Left ventricle myocardium inferior (tissue), 1 donor: ENCODE measurements around the gene SLC25A28. TPM values are rescaled to one million over a fixed set of nuclear protein-coding genes. Genes with fewer than 3 reads are reported as not detected.
A peak's percentile ranks its signal among the peaks of the same experiment; 100 is the strongest.

Experiments used
- DNase-seq: peaks from one replicate; pipeline ENCODE4 v3.0.0-alpha.2; 2020
- H3K27ac ChIP-seq: fragments of 200-600 bp; replicated peaks from 2 replicates; pipeline ENCODE4 v1.8.0; 2021
- H3K27me3 ChIP-seq: fragments of 200-600 bp; 2 replicates; pipeline ENCODE4 v1.8.0; 2021; ENCODE audit warnings: low read depth
- H3K36me3 ChIP-seq: fragments of 200-600 bp; 2 replicates; pipeline ENCODE4 v1.8.0; 2021
- H3K4me1 ChIP-seq: fragments of 200-600 bp; 2 replicates; pipeline ENCODE4 v1.8.0; 2021
- H3K4me3 ChIP-seq: fragments of 200-600 bp; 2 replicates; pipeline ENCODE4 v1.8.0; 2021; ENCODE audit warnings: mild to moderate bottlenecking, moderate library complexity
- H3K9me3 ChIP-seq: fragments of 200-600 bp; replicated peaks from 2 replicates; pipeline ENCODE4 v1.8.0; 2021
- intact Hi-C: fragments of 100-400 bp; cut with micrococcal nuclease; formaldehyde crosslinking; loops from one replicate; pipeline ENCODE4 v1.11.0; 2022
- total RNA-seq: library from RNA; stranded (reverse); fragmentation: NEBNext Ultra II Directional; extraction: Animal tissue kit (Norgen Biotek cat#: 25700); gene quantifications from one replicate; pipeline ENCODE4 v1.2.1, GENCODE V29; 2021
- TF ChIP-seq, protein P1 (sequence below): fragments of 200-600 bp; IDR thresholded peaks from 2 replicates; pipeline ENCODE4 v1.8.0; 2021; ENCODE audit warnings: antibody characterized with exemption, mild to moderate bottlenecking, borderline replicate concordance
- donor health status: DM: no; HTN: yes; CAD: no; lungs with severe emphysema.

SLC25A28 gene
- total RNA-seq, 1 donor from 2014 or later, result 41.2 TPM

DNA sequence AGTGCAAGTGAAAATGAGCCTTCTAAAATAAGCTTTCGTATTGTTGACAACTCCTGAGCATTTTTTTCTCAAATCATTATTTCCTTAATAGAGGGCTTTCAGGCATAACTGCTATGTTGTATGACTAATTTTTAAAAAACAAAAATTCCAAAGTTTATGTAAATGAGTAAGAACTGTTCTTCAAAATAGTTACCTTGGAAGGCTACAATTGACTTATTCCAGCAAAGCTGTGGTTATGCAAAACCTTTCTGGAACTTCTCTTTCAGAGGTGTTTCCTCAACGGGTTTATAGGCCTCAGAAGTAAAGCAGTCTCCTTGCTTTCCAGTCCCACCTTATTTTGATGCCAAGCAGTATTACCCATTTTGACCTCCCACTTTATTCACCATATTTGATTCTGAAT, 2.5 kb downstream of the SLC25A28 start:
- peak overlapping the region; percentile 99 for H3K27ac ChIP-seq
- H3K36me3 ChIP-seq, result peaks cover 15% of the 10 kb centered on the region
- H3K27me3 ChIP-seq, result no peaks in the 10 kb centered on the region
- H3K4me3 ChIP-seq, result peak overlapping the region; percentile 92
- no peaks in the 10 kb centered on the region for H3K9me3 ChIP-seq
- no peak for DNase-seq
- intact Hi-C loops, result no loop called here
- H3K4me1 ChIP-seq, result peaks cover 64% of the 10 kb centered on the region
- TF ChIP-seq, protein P1, sequence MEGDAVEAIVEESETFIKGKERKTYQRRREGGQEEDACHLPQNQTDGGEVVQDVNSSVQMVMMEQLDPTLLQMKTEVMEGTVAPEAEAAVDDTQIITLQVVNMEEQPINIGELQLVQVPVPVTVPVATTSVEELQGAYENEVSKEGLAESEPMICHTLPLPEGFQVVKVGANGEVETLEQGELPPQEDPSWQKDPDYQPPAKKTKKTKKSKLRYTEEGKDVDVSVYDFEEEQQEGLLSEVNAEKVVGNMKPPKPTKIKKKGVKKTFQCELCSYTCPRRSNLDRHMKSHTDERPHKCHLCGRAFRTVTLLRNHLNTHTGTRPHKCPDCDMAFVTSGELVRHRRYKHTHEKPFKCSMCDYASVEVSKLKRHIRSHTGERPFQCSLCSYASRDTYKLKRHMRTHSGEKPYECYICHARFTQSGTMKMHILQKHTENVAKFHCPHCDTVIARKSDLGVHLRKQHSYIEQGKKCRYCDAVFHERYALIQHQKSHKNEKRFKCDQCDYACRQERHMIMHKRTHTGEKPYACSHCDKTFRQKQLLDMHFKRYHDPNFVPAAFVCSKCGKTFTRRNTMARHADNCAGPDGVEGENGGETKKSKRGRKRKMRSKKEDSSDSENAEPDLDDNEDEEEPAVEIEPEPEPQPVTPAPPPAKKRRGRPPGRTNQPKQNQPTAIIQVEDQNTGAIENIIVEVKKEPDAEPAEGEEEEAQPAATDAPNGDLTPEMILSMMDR, result no peak

DNA sequence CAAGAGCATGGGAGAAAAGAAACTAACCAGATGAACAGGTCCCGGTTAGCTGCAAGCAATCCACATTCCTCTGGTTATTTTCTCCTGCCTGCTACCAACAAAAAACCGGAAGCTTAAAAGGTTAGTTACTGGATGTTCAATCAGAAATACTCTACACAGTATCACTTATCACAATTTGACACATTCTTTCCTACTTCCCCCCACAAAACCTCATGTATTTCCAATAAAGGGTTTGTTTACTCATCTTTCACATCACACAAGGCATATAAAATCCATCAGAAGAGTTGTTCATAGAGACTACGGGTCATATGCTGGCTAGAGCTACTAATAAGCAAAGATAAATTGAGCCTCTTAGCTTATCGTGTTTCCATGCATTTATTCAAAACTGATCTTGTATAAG, 4.8 kb downstream of the SLC25A28 start:
- intact Hi-C loops, result loop anchor here (2.0 kb wide), 1 partner anchor 179 kb away; no protein-coding TSS in a partner anchor
- Histone ChIP-seq H3K4me3 (no peak overlapping the region), H3K27ac (no peak overlapping the region), H3K4me1 (peaks cover 48% of the 10 kb centered on the region), H3K27me3 (no peaks in the 10 kb centered on the region), H3K36me3 (peaks cover 24% of the 10 kb centered on the region), H3K9me3 (no peaks in the 10 kb centered on the region)
- TF ChIP-seq, protein P1, result no peak
- DNase-seq, result no peak

GRCh38 chr10:99612167-99612831, 7.9 kb downstream of the SLC25A28 start:
- Histone ChIP-seq H3K9me3 (no peaks in the 10 kb centered on the region), H3K27ac (no peak overlapping the region), H3K27me3 (no peaks in the 10 kb centered on the region), H3K36me3 (peaks cover 31% of the 10 kb centered on the region), H3K4me3 (no peak overlapping the region), H3K4me1 (peaks cover 21% of the 10 kb centered on the region)
- TF ChIP-seq, protein P1, result peak; percentile 85
- intact Hi-C loops, result no loop called here
- no peak for DNase-seq

- peaks cover 31% of the 10 kb centered on the region for H3K36me3 ChIP-seq
- no peaks in the 10 kb centered on the region for H3K9me3 ChIP-seq
- H3K27me3 ChIP-seq, result no peaks in the 10 kb centered on the region
- H3K4me3 ChIP-seq, result no peak overlapping the region
- DNase-seq, result no peak
- H3K27ac ChIP-seq, result no peak overlapping the region
- H3K4me1 ChIP-seq, result peaks cover 11% of the 10 kb centered on the region
- intact Hi-C loops, result no loop called here
- TF ChIP-seq, protein P1, result no peak
Observed at GRCh38 chr10:99611326-99611725, 8.9 kb downstream of the SLC25A28 start.

- no peak overlapping the region for H3K4me3 ChIP-seq
- TF ChIP-seq, protein P1, result no peak
- peaks cover under 1% of the 10 kb centered on the region for H3K4me1 ChIP-seq
- no peaks in the 10 kb centered on the region for H3K9me3 ChIP-seq
- no peaks in the 10 kb centered on the region for H3K27me3 ChIP-seq
- intact Hi-C loops, result no loop called here
- H3K36me3 ChIP-seq, result peaks cover 31% of the 10 kb centered on the region
- H3K27ac ChIP-seq, result no peak overlapping the region
- no peak for DNase-seq
Observed at GRCh38 chr10:99610221-99610620, 10.0 kb downstream of the SLC25A28 start.
